ENCODE results near the gene STRIP1.

The STRIP1 gene

GRCh38 chr1:110040548-110040947 is 6.1 kb downstream of the STRIP1 start:
- Histone ChIP-seq H3K9ac (ENCODE audit: low read depth, low read length) (no peak overlapping the region), H3K36me3 (ENCODE audit: control insufficient read depth, insufficient read depth, low read length) (peaks cover 63% of the 10 kb centered on the region), H3K4me3 (ENCODE audit: low read depth, low read length) (no peak overlapping the region), H3K27me3 (ENCODE audit: control insufficient read depth, insufficient read depth, low read length) (no peaks in the 10 kb centered on the region), H3K4me1 (ENCODE audit: control insufficient read depth, insufficient read depth, low read length) (peaks cover 4% of the 10 kb centered on the region), H3K9me3 (ENCODE audit: control insufficient read depth, insufficient read depth, low read length) (no peaks in the 10 kb centered on the region)

DNA sequence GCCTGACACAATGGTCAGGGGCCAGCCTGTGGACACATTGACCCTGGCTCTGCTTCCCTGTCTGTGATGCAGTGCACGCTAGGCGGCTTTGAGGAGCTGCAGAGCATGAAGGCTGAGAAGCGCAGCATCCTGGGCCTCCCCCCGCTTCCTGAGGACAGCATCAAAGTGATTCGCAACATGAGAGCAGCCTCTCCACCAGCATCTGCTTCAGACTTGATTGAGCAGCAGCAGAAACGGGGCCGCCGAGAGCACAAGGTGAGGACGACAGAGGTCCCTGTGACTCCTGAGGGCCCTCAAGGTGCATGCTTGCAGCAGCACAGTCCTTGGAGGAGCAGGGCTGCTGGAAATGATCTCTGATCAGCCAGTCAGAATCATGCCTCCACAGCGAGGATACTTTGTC is 8.6 kb downstream of the STRIP1 start:
- Histone ChIP-seq H3K4me1 (ENCODE audit: control insufficient read depth, insufficient read depth, low read length) (no peaks in the 10 kb centered on the region), H3K9ac (ENCODE audit: low read depth, low read length) (no peak overlapping the region), H3K36me3 (ENCODE audit: control insufficient read depth, insufficient read depth, low read length) (peaks cover 70% of the 10 kb centered on the region)

GRCh38 chr1:110047463-110047862 is 13.0 kb downstream of the STRIP1 start:
- no peak overlapping the region for H3K9ac ChIP-seq (ENCODE audit: low read depth, low read length)
- H3K9me3 ChIP-seq (ENCODE audit: control insufficient read depth, insufficient read depth, low read length), result no peaks in the 10 kb centered on the region
- peaks cover 71% of the 10 kb centered on the region for H3K36me3 ChIP-seq (ENCODE audit: control insufficient read depth, insufficient read depth, low read length)
- H3K27me3 ChIP-seq (ENCODE audit: control insufficient read depth, insufficient read depth, low read length), result no peaks in the 10 kb centered on the region
- no peak overlapping the region for H3K4me3 ChIP-seq (ENCODE audit: low read depth, low read length)
- no peaks in the 10 kb centered on the region for H3K4me1 ChIP-seq (ENCODE audit: control insufficient read depth, insufficient read depth, low read length)

More for the DNA sequence above, 8.6 kb downstream of the STRIP1 start:
- Histone ChIP-seq H3K27me3 (ENCODE audit: control insufficient read depth, insufficient read depth, low read length) (no peaks in the 10 kb centered on the region), H3K9me3 (ENCODE audit: control insufficient read depth, insufficient read depth, low read length) (no peaks in the 10 kb centered on the region), H3K4me3 (ENCODE audit: low read depth, low read length) (no peak overlapping the region)

GRCh38 chr1:110048240-110048639 is 13.8 kb downstream of the STRIP1 start:
- no peaks in the 10 kb centered on the region for H3K4me1 ChIP-seq (ENCODE audit: control insufficient read depth, insufficient read depth, low read length)
- H3K4me3 ChIP-seq (ENCODE audit: low read depth, low read length), result no peak overlapping the region
- no peaks in the 10 kb centered on the region for H3K9me3 ChIP-seq (ENCODE audit: control insufficient read depth, insufficient read depth, low read length)
- no peaks in the 10 kb centered on the region for H3K27me3 ChIP-seq (ENCODE audit: control insufficient read depth, insufficient read depth, low read length)
- H3K36me3 ChIP-seq (ENCODE audit: control insufficient read depth, insufficient read depth, low read length), result peaks cover 71% of the 10 kb centered on the region
- no peak overlapping the region for H3K9ac ChIP-seq (ENCODE audit: low read depth, low read length)

- H3K4me3 ChIP-seq (ENCODE audit: low read depth, low read length), result no peak overlapping the region
- no peaks in the 10 kb centered on the region for H3K9me3 ChIP-seq (ENCODE audit: control insufficient read depth, insufficient read depth, low read length)
- H3K36me3 ChIP-seq (ENCODE audit: control insufficient read depth, insufficient read depth, low read length), result peaks cover 69% of the 10 kb centered on the region
- H3K4me1 ChIP-seq (ENCODE audit: control insufficient read depth, insufficient read depth, low read length), result no peaks in the 10 kb centered on the region
- H3K9ac ChIP-seq (ENCODE audit: low read depth, low read length), result no peak overlapping the region
- no peaks in the 10 kb centered on the region for H3K27me3 ChIP-seq (ENCODE audit: control insufficient read depth, insufficient read depth, low read length)
Observed at GRCh38 chr1:110048923-110049601, 14.6 kb downstream of the STRIP1 start.

- Histone ChIP-seq H3K9ac (ENCODE audit: low read depth, low read length) (no peak overlapping the region), H3K36me3 (ENCODE audit: control insufficient read depth, insufficient read depth, low read length) (peaks cover 69% of the 10 kb centered on the region), H3K9me3 (ENCODE audit: control insufficient read depth, insufficient read depth, low read length) (no peaks in the 10 kb centered on the region), H3K4me1 (ENCODE audit: control insufficient read depth, insufficient read depth, low read length) (no peaks in the 10 kb centered on the region), H3K4me3 (ENCODE audit: low read depth, low read length) (no peak overlapping the region), H3K27me3 (ENCODE audit: control insufficient read depth, insufficient read depth, low read length) (no peaks in the 10 kb centered on the region)
Observed at GRCh38 chr1:110049801-110050601, 15.6 kb downstream of the STRIP1 start.

GRCh38 chr1:110050602-110051261 is 16.3 kb downstream of the STRIP1 start:
- peaks cover 68% of the 10 kb centered on the region for H3K36me3 ChIP-seq (ENCODE audit: control insufficient read depth, insufficient read depth, low read length)
- H3K4me1 ChIP-seq (ENCODE audit: control insufficient read depth, insufficient read depth, low read length), result no peaks in the 10 kb centered on the region
- no peak overlapping the region for H3K9ac ChIP-seq (ENCODE audit: low read depth, low read length)
- no peaks in the 10 kb centered on the region for H3K27me3 ChIP-seq (ENCODE audit: control insufficient read depth, insufficient read depth, low read length)
- H3K4me3 ChIP-seq (ENCODE audit: low read depth, low read length), result no peak overlapping the region
- no peaks in the 10 kb centered on the region for H3K9me3 ChIP-seq (ENCODE audit: control insufficient read depth, insufficient read depth, low read length)

- H3K36me3 ChIP-seq (ENCODE audit: control insufficient read depth, insufficient read depth, low read length), result peaks cover 70% of the 10 kb centered on the region
- no peaks in the 10 kb centered on the region for H3K4me1 ChIP-seq (ENCODE audit: control insufficient read depth, insufficient read depth, low read length)
- no peaks in the 10 kb centered on the region for H3K9me3 ChIP-seq (ENCODE audit: control insufficient read depth, insufficient read depth, low read length)
- H3K4me3 ChIP-seq (ENCODE audit: low read depth, low read length), result no peak overlapping the region
- no peak overlapping the region for H3K9ac ChIP-seq (ENCODE audit: low read depth, low read length)
- no peaks in the 10 kb centered on the region for H3K27me3 ChIP-seq (ENCODE audit: control insufficient read depth, insufficient read depth, low read length)
Observed at GRCh38 chr1:110051262-110051648, 16.8 kb downstream of the STRIP1 start.

GRCh38 chr1:110053552-110054428 is 19.4 kb downstream of the STRIP1 start:
- Histone ChIP-seq H3K9ac (ENCODE audit: low read depth, low read length) (no peak overlapping the region), H3K36me3 (ENCODE audit: control insufficient read depth, insufficient read depth, low read length) (peaks cover 72% of the 10 kb centered on the region), H3K9me3 (ENCODE audit: control insufficient read depth, insufficient read depth, low read length) (no peaks in the 10 kb centered on the region), H3K4me3 (ENCODE audit: low read depth, low read length) (no peak overlapping the region), H3K27me3 (ENCODE audit: control insufficient read depth, insufficient read depth, low read length) (no peaks in the 10 kb centered on the region), H3K4me1 (ENCODE audit: control insufficient read depth, insufficient read depth, low read length) (no peaks in the 10 kb centered on the region)

GRCh38 chr1:110055493-110056284 is 21.3 kb downstream of the STRIP1 start:
- Histone ChIP-seq H3K4me3 (ENCODE audit: low read depth, low read length) (no peak overlapping the region), H3K4me1 (ENCODE audit: control insufficient read depth, insufficient read depth, low read length) (no peaks in the 10 kb centered on the region), H3K9ac (ENCODE audit: low read depth, low read length) (no peak overlapping the region), H3K36me3 (ENCODE audit: control insufficient read depth, insufficient read depth, low read length) (peaks cover 59% of the 10 kb centered on the region), H3K9me3 (ENCODE audit: control insufficient read depth, insufficient read depth, low read length) (no peaks in the 10 kb centered on the region), H3K27me3 (ENCODE audit: control insufficient read depth, insufficient read depth, low read length) (no peaks in the 10 kb centered on the region)

- H3K4me3 ChIP-seq (ENCODE audit: low read depth, low read length), result no peak overlapping the region
- no peaks in the 10 kb centered on the region for H3K9me3 ChIP-seq (ENCODE audit: control insufficient read depth, insufficient read depth, low read length)
- no peak overlapping the region for H3K9ac ChIP-seq (ENCODE audit: low read depth, low read length)
- peaks cover 53% of the 10 kb centered on the region for H3K36me3 ChIP-seq (ENCODE audit: control insufficient read depth, insufficient read depth, low read length)
- no peaks in the 10 kb centered on the region for H3K4me1 ChIP-seq (ENCODE audit: control insufficient read depth, insufficient read depth, low read length)
- no peaks in the 10 kb centered on the region for H3K27me3 ChIP-seq (ENCODE audit: control insufficient read depth, insufficient read depth, low read length)
Observed at GRCh38 chr1:110056285-110056683, 21.9 kb downstream of the STRIP1 start.
